Measurements from ENCODE around the gene GPR27.
A peak's percentile ranks its signal among the peaks of the same experiment; 100 is the strongest.

Gene GPR27

DNA sequence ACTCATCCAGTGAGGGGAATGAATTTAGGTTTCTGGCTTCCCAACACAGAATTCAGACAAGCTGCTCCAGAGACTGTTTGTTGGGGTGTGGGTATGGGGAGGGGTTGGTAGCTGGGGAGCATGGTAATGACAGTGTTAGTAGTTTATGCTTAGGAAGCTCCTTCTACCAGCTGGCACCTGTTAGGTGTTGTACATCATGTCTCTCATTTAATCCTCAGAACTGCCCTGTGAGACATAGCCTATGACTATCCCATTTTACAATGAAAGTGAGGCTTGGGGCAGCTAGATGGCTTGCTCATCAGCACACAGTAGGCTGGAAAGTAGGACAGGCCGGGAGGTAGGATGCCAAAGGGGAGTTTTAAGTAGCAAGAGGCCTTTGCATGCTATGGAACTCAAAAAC lies 31.0 kb upstream of the GPR27 start:
- TF ChIP-seq CTCF (IDR thresholded peaks at IDR 0.05; ENCODE audit: borderline replicate concordance, control extremely low read depth, extremely low read depth, insufficient read depth, missing control alignments), result no peak
- in situ Hi-C loops (cut with MboI; ENCODE audit: low sequenced_read_pairs, unreplicated experiment), result loop anchor here (25.0 kb wide), 1 partner anchor 1365 kb away; no protein-coding TSS in a partner anchor
- DNase-seq (ENCODE audit: low spot score), result no peak

DNA sequence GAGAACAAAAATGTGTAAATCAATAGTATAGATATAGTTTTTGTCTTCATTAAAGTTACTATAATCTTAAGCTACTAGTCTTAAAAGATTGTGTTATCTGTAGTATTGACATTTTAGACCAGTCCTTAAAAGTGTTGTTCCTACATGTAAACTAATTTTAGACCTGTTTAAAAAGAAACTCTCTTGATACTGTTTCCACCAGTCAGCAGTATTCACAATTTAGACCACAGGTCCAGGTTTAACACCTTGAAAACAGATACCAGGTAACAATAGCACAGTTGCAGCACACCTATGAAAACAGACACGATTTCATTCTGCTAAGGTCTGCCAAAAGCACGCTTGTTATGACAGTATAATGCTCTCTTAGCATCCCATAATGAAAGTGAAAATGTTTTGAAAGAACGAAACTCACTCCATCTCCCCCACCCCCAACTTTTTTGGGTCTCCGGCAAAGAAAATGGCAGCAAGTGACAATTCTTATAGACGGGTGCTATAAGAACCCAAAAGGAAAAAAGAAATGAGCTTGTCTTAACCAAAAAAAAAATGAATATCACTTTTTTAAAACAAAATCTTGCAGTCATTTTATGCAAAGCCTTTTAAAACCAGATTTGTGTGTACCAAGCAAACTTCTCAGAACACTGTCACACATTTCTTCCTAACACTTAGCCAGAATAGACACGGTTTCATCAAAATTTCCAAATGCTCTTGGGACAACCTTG lies 30.0 kb upstream of the GPR27 start:
- peak; percentile 41 for DNase-seq (ENCODE audit: low spot score)
- TF ChIP-seq CTCF (IDR thresholded peaks at IDR 0.05; ENCODE audit: borderline replicate concordance, control extremely low read depth, extremely low read depth, insufficient read depth, missing control alignments), result no peak
- in situ Hi-C loops (cut with MboI; ENCODE audit: low sequenced_read_pairs, unreplicated experiment), result loop anchor here (25.0 kb wide), 1 partner anchor 1364 kb away; no protein-coding TSS in a partner anchor

DNA sequence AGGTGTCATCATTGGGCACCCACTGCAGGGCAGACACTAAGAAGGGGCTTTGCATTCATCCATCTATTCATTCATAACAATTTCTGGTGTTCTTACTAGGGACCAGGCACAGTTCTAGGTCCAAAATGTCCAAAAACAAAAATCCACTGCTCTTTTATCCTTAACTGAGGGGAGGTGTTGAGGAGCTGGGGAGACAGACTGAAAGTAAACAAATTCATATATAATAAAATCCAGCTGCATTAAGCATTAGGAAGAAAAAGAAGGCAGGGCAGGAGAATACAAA lies 29.5 kb upstream of the GPR27 start:
- no peak for TF ChIP-seq CTCF (IDR thresholded peaks at IDR 0.05; ENCODE audit: borderline replicate concordance, control extremely low read depth, extremely low read depth, insufficient read depth, missing control alignments)
- DNase-seq (ENCODE audit: low spot score), result no peak
- in situ Hi-C loops (cut with MboI; ENCODE audit: low sequenced_read_pairs, unreplicated experiment), result loop anchor here (25.0 kb wide), 1 partner anchor 1363 kb away; no protein-coding TSS in a partner anchor

DNA sequence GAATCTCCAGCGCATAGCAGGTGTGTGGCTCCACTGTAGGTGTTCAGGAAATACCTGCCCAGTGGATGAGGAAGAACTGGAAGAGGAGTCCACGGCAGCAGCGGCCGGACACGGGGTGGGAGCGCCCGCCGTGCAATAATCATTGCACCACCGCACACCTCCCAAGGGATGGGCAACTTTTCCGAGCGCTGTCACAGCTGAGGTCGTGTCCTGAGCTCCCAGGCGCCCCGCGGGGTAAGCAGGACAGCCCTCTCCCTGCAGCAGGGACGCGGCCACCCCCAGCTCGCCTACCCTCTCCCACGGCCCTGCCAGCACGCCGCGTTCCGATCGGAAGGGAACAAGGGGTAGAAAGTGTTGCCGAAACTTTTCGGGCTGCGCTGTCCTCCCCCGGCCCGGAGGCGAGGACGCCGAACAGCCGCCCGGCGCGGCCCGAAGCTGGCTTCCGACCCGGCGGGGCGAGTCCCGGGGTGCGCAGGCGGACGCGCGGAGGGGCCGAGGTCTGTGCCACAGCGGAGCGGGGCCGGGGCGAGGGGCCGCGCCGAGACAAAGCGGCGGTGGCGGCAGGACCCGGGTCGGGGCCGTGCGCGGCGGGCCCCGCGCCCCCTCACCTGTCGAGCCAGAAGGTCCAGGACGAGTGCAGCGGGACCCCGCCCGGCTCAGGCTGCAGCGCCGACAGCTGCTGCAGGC lies 28.9 kb upstream of the GPR27 start:
- in situ Hi-C loops (cut with MboI; ENCODE audit: low sequenced_read_pairs, unreplicated experiment), result loop anchor here (25.0 kb wide), 1 partner anchor 1363 kb away; no protein-coding TSS in a partner anchor
- TF ChIP-seq CTCF (IDR thresholded peaks at IDR 0.05; ENCODE audit: borderline replicate concordance, control extremely low read depth, extremely low read depth, insufficient read depth, missing control alignments), result no peak
- peak; percentile 69 for DNase-seq (ENCODE audit: low spot score)

DNA sequence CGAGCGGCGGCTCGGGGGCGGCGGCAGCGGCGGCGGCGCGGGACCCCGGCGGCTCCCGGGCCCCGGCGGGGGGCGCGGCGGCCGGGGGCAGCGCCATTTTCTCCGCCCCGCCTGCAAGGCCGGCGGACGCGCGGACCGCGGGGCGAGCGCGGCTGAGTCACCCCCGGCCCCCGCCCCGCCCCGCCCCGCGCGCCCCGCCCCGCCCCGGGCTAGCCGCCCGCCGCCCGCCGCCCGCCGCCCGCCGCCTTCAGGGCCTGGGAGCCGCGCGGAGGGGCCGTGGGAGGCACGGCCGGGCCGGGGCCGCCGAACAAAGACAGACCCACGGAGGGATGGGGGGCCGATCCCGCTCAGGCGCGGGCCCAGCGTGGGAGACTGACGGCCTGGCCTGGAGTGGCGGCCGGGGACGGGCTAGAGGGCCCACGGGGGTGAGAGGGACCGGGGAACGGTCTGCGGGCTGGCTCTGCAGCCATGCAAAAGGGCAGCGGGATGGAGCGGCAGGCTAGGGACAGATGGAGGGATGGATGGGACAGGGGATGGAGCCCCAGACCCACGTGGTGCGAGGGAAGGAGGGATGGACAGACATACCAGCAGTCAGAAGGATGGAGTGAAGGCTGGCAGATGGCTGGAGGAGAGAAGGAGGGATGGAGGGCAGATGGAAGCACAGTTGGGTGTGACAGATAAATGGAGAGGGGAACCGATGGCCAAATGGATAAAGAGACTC lies 28.2 kb upstream of the GPR27 start, which contains the start of gene EIF4E3:
Gene EIF4E3, minus strand, starts transcription at position 132 of the 721 bp plus-strand sequence. Its CDS starts 35 bp downstream, at position 97.
- in situ Hi-C loops (cut with MboI; ENCODE audit: low sequenced_read_pairs, unreplicated experiment), result no loop called here
- peak; percentile 80 for DNase-seq (ENCODE audit: low spot score)
- TF ChIP-seq CTCF (IDR thresholded peaks at IDR 0.05; ENCODE audit: borderline replicate concordance, control extremely low read depth, extremely low read depth, insufficient read depth, missing control alignments), result no peak

- TF ChIP-seq CTCF (IDR thresholded peaks at IDR 0.05; ENCODE audit: borderline replicate concordance, control extremely low read depth, extremely low read depth, insufficient read depth, missing control alignments), result no peak
- DNase-seq (ENCODE audit: low spot score), result no peak
- in situ Hi-C loops (cut with MboI; ENCODE audit: low sequenced_read_pairs, unreplicated experiment), result no loop called here
Observed at GRCh38 chr3:71726146-71726545, 27.5 kb upstream of the GPR27 start.
